GM19468 (cell line): ENCODE data around the gene SMIM20.
A peak's percentile ranks its signal among the peaks of the same experiment; 100 is the strongest.
"Not testable (repeated sequence)": the region's sequence is repeated elsewhere in the genome, so short reads cannot be mapped to it uniquely, and the experiment has no call there.

Experiments used
- ATAC-seq: cut with Tn5 transposase; IDR thresholded peaks from one replicate; pipeline ENCODE4 v1.9.1; 2021; ENCODE audit warnings: mild to moderate bottlenecking, moderate library complexity, moderate number of reproducible peaks; ENCODE audit not compliant: unreplicated experiment; ENCODE audit errors: extremely low read depth

The SMIM20 gene

GRCh38 chr4:25913851-25914669 lies at the start of gene SMIM20:
Gene SMIM20 (plus strand): TSS chr4:25914220. CDS start chr4:25914314, 94 bp downstream.
- peak; percentile 70 for ATAC-seq

DNA sequence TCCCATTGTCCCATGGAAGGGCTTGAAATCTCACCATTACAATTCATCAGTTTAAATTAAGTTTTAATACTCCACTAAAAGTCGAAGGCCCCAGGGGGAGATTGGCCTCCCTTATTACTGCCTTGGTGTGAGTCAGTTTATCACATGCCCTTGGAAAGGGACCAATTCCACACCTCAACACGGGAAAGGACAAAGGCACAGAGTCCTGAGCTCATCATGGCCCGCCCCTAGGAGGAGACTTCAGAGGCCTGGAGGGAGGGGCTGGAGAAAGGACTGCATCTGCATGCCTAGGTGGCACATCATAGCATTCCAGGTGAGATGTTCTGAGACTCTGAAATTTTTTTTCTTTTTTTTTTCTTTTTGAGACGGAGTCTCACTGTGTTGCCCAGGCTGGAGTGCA lies 48.4 kb upstream of the SMIM20 start:
- no peak for ATAC-seq

- not testable (repeated sequence) for ATAC-seq
These were observed 47.6 kb upstream of the SMIM20 start for GRCh38 chr4:25866401-25866800.

- ATAC-seq, result no peak
These were observed 46.2 kb upstream of the SMIM20 start for GRCh38 chr4:25867781-25868294.

DNA sequence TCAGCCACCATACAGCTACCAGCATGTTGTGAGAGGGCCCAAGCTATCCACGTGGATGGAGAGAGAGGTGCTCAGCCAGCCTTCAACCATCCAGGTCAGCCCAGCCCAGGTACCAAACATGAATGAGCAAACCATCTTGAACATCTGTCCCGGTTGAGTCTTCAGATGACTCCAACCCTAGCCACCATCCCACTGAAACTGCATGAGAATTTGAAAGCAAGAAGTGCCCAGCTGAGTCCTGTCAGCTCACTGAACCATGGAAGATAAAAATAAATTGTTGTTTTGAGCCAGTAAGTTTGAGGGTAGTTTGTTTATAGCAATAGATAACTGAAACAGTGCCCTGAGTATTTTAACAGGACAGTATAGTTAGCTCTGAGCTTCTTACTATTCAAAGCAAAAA lies 43.9 kb upstream of the SMIM20 start:
- no peak for ATAC-seq

- ATAC-seq, result no peak
These were observed 41.0 kb upstream of the SMIM20 start for GRCh38 chr4:25872851-25873631.

DNA sequence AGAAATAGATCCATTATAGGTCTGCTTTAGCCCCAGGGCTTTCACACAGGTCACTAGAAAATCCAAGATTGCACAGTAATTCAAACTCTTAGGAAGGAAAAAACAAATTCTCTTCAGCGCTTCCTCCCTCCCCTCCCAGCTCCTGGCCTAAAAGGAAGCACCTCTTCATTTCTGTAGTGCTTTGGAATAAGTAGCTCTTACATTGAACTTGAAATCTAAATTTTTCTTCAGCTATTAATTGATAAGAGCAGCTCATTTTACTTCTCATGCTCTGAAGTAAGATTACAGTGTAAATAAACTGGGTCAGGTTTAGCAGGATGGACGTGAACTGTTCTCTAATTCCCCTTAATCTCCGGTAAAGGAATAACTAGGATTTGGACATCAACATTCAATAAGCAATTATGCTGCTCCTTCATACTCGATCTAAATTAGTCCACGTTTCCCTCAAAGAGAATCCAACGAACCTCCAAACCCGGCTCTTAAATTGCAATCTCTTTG lies 40.3 kb upstream of the SMIM20 start:
- ATAC-seq, result no peak

DNA sequence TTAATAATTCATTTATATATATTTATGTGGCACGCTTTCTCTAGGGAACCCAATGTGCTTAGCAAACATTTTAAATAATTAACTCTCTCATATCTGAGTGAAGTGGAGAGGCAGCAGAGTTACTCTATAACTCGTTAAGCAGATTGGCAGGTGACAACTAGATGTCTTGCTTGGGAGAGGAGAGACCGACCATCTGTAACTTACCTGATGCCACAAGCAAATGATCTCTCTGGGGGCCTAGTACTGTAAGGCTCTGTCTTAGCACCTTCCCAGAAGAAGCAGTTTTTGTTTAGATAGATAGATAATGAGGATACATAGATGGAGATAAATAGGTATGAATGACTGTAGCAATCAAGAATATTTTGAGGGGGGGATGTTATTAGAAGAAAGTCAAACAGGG lies 39.4 kb upstream of the SMIM20 start:
- ATAC-seq, result peak; percentile 35

GRCh38 chr4:25875281-25875745 lies 38.7 kb upstream of the SMIM20 start:
- peak; percentile 22 for ATAC-seq

DNA sequence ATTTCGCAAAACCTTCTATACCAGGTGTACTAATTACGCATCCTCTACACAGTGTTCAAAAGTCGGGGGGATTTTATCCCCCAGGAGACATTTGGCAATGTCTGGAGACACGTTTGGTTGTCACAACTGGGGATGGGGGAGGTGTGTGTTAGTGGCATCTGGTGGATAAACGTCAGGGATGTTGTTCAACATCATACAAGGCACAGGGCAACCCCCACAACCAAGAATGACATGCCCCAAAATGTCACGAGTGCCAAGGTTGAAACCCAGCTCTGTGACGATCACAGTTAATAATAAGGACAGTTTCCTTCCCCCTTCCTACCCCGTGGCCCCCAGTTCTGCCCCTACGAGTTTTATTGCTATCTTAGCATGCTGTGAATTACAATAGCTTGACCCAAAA lies 35.3 kb upstream of the SMIM20 start:
- no peak for ATAC-seq

GRCh38 chr4:25879091-25879584 lies 34.9 kb upstream of the SMIM20 start:
- ATAC-seq, result no peak

DNA sequence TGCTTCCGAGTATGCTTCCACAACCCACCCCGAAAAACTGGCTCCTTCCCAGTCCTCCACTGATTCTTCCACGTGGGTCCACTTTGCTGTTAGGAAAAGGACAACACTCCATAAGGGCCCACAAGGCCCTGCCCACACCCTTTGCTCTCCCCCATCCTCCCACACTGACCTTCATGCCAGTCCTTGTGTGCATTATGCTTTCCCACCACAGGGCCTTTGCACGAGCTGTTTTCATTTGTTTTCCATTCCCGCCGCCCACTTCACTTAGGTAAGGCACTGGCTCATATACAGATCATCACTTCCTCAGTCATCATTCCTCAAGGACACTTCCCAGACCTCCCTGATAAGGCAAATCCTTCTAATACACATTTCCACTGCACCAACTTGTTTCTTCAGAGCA lies 34.4 kb upstream of the SMIM20 start:
- ATAC-seq, result no peak

GRCh38 chr4:25879991-25880651 lies 33.9 kb upstream of the SMIM20 start:
- peak; percentile 33 for ATAC-seq

DNA sequence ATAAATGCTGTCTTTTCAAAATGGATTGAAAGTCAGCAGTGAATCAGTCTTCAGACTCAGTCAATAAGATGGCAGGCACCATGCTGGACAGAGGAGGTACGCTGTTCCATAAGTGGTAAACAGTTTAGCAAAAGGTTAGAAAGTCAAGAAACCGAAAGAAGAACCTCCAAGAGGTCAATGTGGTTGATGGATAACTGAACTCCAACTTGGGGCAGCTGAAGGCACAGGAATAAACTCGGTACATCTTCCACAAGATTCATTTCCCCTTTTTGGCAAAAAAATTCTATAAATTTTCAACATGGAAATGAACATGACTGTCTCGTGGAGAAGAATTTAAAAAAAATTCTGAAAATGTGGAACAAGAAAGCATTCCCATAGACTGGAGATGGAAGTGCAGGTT lies 32.8 kb upstream of the SMIM20 start:
- no peak for ATAC-seq

DNA sequence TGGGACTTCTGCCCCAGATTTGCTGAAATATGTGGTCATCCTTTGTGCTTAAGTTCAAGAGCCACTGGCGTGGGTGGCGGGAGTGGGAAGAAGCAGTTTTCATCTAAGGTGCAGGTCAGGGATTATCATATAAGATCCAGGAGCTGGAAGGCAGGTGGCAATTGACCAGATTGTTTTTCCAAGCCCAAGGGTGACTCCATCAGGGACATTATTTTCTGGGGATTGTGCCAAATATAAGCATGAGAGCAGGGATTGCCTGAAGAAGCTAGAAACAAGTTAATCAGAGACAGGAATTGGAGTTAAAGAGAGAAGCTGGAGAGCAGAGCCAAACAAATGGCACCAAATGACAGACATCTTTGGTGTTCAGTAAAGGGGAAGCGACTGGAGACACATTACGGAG lies 31.8 kb upstream of the SMIM20 start:
- no peak for ATAC-seq

GRCh38 chr4:25883565-25883964 lies 30.5 kb upstream of the SMIM20 start:
- ATAC-seq, result no peak

DNA sequence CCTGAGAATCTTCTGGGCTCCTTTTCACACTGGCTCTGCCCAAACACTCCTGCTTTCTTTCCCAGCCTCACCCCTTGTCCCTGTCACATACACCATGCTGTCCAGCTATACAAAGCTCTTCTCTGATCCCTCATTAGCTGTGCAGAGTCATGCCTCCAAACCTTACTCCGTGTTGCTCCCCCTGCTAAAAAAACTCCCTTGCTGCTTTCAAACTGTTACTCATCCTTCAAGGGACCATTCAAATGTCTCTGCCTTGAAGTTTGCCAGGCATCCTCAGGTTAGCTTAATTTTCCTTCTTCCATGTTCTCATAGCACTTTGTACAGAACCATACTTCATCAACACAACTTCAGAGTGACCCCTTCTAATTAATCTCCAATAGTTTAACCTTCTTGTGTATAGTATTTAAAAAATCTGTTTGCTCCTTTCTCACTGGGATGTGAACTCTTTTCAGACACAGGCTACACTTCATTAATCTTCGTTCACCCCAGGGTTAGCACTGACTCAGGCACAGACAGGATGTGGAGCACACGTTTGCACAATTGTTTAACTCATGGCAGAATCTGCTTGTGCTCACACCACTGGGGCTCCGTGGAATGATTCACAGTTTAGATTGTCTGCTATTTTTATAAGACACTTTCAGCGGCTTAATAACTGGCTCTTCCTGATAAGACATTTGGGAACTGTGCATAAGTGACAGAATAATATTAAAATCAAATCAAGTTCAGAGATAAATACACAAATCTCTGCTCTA lies 29.8 kb upstream of the SMIM20 start:
- no peak for ATAC-seq

DNA sequence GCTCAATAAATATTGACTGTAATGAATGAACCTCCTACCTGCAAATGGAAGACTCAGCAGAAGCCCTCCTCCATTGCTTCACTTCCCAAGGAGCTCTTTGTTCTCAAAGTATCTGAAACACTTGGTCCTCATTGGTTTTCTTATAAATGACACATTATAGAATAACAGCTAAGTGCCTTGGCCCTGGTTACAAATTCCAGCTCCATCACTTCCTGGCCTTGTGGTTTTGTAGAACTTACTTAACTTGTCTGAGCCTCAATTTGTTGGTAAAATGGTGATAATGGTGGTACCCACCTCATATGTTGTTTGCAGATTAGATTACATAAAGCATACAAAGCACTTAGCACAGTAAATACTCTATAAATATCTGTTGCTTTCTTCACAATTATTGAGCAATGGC lies 25.2 kb upstream of the SMIM20 start:
- no peak for ATAC-seq
